GM13977 (cell line): ENCODE data around the gene CACYBP.

Experiments
- DNase-seq: peaks from one replicate; pipeline ENCODE4 v3.0.0; 2012; ENCODE audit warnings: low spot score
- CTCF ChIP-seq: IDR thresholded peaks from 2 replicates; pipeline ENCODE4 v1.5.1; 2012; ENCODE audit warnings: mild to moderate bottlenecking, control low read depth; ENCODE audit not compliant: insufficient read depth; ENCODE audit errors: extremely low read depth, missing control alignments
- in situ Hi-C: fragments of 300-500 bp; cut with MboI; formaldehyde crosslinking; loops from one replicate; pipeline ENCODE4 v1.12.0; 2022; ENCODE audit warnings: low sequenced_read_pairs, low pct_unique_long_range_greater_than_20kb, mixed read lengths, inconsistent platforms; ENCODE audit not compliant: unreplicated experiment

The CACYBP gene

GRCh38 chr1:174957829-174958228 lies 41.9 kb upstream of the CACYBP start:
- in situ Hi-C loops, result no loop called here
- no peak for TF ChIP-seq CTCF

GRCh38 chr1:174958396-174958795 lies 41.4 kb upstream of the CACYBP start:
- in situ Hi-C loops, result no loop called here
- TF ChIP-seq CTCF, result no peak
- no peak for DNase-seq

More at GRCh38 chr1:174957829-174958228, 41.9 kb upstream of the CACYBP start:
- DNase-seq, result no peak

DNA sequence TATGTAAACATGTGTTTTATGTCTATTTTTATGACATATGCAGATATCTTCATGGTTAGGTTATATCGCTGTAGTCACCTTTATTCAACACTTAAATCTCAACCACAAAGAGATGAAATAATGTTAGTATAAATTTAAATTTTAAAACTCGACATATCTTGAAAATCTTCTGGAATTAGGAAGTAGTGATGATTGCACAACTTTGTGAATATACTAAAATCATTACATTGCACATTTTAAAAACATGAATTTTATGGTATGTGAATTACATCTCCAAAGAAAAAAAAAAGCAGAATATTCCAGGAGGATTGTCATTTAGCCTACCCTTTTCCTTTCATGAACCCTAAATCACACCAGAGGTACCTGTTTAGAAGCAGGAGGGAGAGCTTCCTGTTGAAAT lies 39.4 kb upstream of the CACYBP start:
- TF ChIP-seq CTCF, result no peak
- in situ Hi-C loops, result no loop called here

DNA sequence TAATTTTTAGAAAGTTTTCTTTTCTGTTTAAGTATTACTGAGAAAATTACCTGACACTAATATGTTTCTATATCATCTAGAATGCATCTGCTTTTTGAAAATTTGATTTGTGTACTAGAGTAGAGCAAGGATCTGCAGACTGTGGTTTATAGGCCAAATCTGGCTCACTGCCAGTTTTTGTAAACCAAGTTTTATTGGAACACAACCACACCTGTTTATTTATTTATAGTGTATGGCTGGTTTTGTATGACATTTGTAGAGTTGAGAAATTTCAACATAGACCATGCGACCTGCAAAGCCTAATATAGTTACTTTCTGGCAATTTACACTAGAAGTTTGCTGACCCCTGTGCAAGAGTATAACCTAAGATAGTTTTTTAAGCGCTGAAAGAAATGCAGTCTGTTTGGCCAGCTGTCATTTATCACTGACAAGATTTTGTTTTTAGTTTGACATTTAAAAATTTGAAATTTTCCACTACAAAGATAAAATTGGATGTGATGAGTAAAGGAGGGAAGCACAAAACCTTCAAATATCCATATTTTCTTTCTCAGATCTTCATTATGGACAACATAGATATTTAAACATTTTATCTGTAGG lies 36.1 kb upstream of the CACYBP start:
- no peak for DNase-seq
- in situ Hi-C loops, result no loop called here
- TF ChIP-seq CTCF, result no peak

More for the DNA sequence above, 39.4 kb upstream of the CACYBP start:
- DNase-seq, result no peak

DNA sequence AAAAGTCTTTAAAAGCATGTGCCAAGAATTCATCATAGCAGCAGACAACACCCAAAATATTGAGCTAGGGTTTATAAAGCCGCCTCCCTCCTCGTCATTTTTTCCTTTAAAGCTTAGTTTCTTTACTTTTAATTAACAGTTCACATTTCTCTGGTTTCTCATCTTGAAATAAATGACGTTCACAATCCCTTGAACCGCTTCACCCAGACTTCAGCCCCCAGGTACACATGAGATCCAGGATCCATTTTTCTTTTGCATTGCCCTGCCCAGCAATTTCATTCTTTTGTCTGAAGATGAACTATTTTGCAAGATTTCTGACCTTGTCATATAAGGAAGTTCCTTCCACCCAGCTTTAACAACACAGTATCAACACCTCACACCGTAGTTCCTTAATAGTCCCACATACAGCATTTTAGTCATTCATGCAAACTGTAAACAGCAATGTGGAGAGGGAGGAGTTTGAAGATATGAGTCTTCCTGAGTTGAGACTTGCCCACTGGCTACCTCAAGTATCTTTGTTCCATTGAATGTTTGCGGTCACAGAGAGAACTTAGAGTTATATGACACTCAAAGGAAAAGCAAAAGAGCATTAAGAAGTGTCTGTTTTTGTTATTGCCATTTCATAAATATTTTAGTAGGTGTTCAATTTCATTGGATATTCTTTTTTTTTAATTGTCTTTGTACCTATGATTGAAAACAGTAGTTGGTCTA lies 35.3 kb upstream of the CACYBP start:
- no peak for DNase-seq
- in situ Hi-C loops, result no loop called here
- TF ChIP-seq CTCF, result no peak

DNA sequence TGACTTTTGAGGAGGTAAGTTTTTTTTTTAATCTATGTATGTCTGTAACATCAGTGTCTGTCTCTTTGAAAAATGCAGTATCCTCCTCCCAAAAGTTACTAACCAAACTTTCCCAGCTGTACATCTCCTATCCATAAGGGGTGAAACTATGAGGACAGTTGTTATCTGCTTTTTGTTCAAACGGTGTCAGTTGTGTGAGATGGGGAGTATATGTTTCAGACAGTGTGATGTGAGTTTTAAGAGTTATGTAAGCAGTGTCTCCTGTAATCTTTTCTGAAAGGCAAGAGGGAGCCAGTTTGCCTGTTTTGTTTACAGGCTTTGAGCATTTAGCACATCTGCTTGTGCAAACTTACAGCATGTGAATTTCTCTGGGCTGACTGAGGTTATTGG lies 34.8 kb upstream of the CACYBP start:
- TF ChIP-seq CTCF, result no peak
- in situ Hi-C loops, result no loop called here
- no peak for DNase-seq
